IMR-90 (cell line): Measurements from ENCODE around the gene SMCO4. TPM values are rescaled to one million over a fixed set of nuclear protein-coding genes. Genes with fewer than 3 reads are reported as not detected.

ENCODE experiments used
- ATAC-seq: fragments of 200-7000 bp; cut with Tn5 transposase; 2 replicates; pipeline ENCODE4 v1.9.1; 2020; ENCODE audit warnings: low read depth, mild to moderate bottlenecking, moderate library complexity
- BruUV-seq: library from RNA; stranded (reverse); fragments of 400-500 nt; replicated peaks from 2 replicates; lab custom pipeline; 2021; lab: Mats Ljungman, UMichigan
- CTCF ChIA-PET: fragments of 300-600 bp; formaldehyde crosslinking; extraction: SDS; loops from one replicate; lab custom pipeline; 2021; ENCODE audit warnings: antibody characterized with exemption; lab: Yijun Ruan, JAX
- POLR2A ChIA-PET: fragments of 300-600 bp; sonication (Branson Sonifier 250); formaldehyde crosslinking; loops from one replicate; lab custom pipeline; 2022; ENCODE audit warnings: antibody characterized with exemption; ENCODE audit not compliant: unreplicated experiment; lab: Charles Lee
- DNase-seq: peaks from one replicate; pipeline ENCODE4 v3.0.0; 2013
- H2AFZ ChIP-seq: replicated peaks from 2 replicates; pipeline ENCODE3; 2013; ENCODE audit warnings: low read length, mild to moderate bottlenecking; ENCODE audit not compliant: poor library complexity
- H2AK5ac ChIP-seq: 2 replicates; pipeline ENCODE4 v1.6.1; 2013; ENCODE audit warnings: low read depth, low read length, inconsistent platforms
- H2AK9ac ChIP-seq: replicated peaks from 2 replicates; pipeline ENCODE3; 2013; ENCODE audit warnings: mild to moderate bottlenecking, low read depth, low read length, moderate library complexity; ENCODE audit not compliant: poor library complexity
- H2BK120ac ChIP-seq: 2 replicates; pipeline ENCODE4 v1.6.1; 2013; ENCODE audit warnings: low read depth, low read length, inconsistent platforms
- H2BK15ac ChIP-seq: 3 replicates; pipeline ENCODE4 v1.6.1; 2013; ENCODE audit warnings: low read depth, low read length, inconsistent platforms
- H2BK20ac ChIP-seq: 2 replicates; pipeline ENCODE4 v1.6.1; 2013; ENCODE audit warnings: low read depth, mild to moderate bottlenecking, inconsistent platforms, low read length, moderate library complexity
- H2BK5ac ChIP-seq: 2 replicates; pipeline ENCODE4 v1.6.1; 2013; ENCODE audit warnings: mild to moderate bottlenecking, low read depth, low read length, inconsistent platforms; ENCODE audit not compliant: poor library complexity, severe bottlenecking
- H3K14ac ChIP-seq: replicated peaks from 2 replicates; pipeline ENCODE4 v1.6.1; 2013; ENCODE audit warnings: low read depth, low read length, inconsistent platforms
- H3K18ac ChIP-seq: 2 replicates; pipeline ENCODE4 v1.6.1; 2013; ENCODE audit warnings: low read depth, low read length, control low read depth
- H3K23ac ChIP-seq: 2 replicates; pipeline ENCODE4 v1.6.1; 2013; ENCODE audit warnings: low read depth, low read length, inconsistent platforms
- H3K27ac ChIP-seq: 2 replicates; pipeline ENCODE4 v1.5.1; 2013; ENCODE audit warnings: mild to moderate bottlenecking, control low read depth, low read length; ENCODE audit not compliant: insufficient read depth
- H3K27me3 ChIP-seq: 2 replicates; pipeline ENCODE4 v1.6.1; 2013; ENCODE audit warnings: low read length; ENCODE audit not compliant: control insufficient read depth, insufficient read depth
- H3K36me3 ChIP-seq: 2 replicates; pipeline ENCODE4 v1.6.1; 2013; ENCODE audit warnings: low read length, mixed read lengths; ENCODE audit not compliant: control insufficient read depth, insufficient read depth
- H3K4ac ChIP-seq: 2 replicates; pipeline ENCODE4 v1.6.1; 2013; ENCODE audit warnings: low read depth, low read length, inconsistent platforms
- H3K4me1 ChIP-seq: 2 replicates; pipeline ENCODE4 v1.6.1; 2013; ENCODE audit warnings: low read length, mixed read lengths; ENCODE audit not compliant: control insufficient read depth, insufficient read depth
- H3K4me2 ChIP-seq: 2 replicates; pipeline ENCODE4 v1.6.1; 2013; ENCODE audit warnings: low read depth, mild to moderate bottlenecking, control low read depth, low read length, moderate library complexity
- H3K4me3 ChIP-seq: 2 replicates; pipeline ENCODE4 v1.5.1; 2013; ENCODE audit warnings: low read depth, mild to moderate bottlenecking, control low read depth, low read length, moderate library complexity; ENCODE audit not compliant: insufficient read depth
- H3K56ac ChIP-seq: 2 replicates; pipeline ENCODE4 v1.6.1; 2013; ENCODE audit warnings: low read length, inconsistent platforms; ENCODE audit not compliant: insufficient read depth; ENCODE audit errors: extremely low read depth
- H3K79me1 ChIP-seq, 2 experiments: 2 replicates each; pipeline ENCODE4 v1.6.1; 2013; ENCODE audit warnings: low read length in 2 of 2, inconsistent platforms in 1 of 2, low read depth in 1 of 2
- H3K9ac ChIP-seq: 2 replicates; pipeline ENCODE4 v1.6.1; 2013; ENCODE audit warnings: low read depth, low read length, control low read depth
- H3K9me1 ChIP-seq: 2 replicates; pipeline ENCODE4 v1.6.1; 2013; ENCODE audit warnings: low read length, inconsistent platforms; ENCODE audit not compliant: insufficient read depth
- H3K9me3 ChIP-seq: 2 replicates; pipeline ENCODE4 v1.6.1; 2013; ENCODE audit warnings: low read length; ENCODE audit not compliant: control insufficient read depth, insufficient read depth
- H4K20me1 ChIP-seq: 2 replicates; pipeline ENCODE4 v1.6.1; 2013; ENCODE audit warnings: low read length, inconsistent platforms; ENCODE audit not compliant: insufficient read depth
- H4K5ac ChIP-seq: 2 replicates; pipeline ENCODE4 v1.6.1; 2013; ENCODE audit warnings: mild to moderate bottlenecking, low read depth, low read length, control low read depth
- H4K8ac ChIP-seq, 2 experiments: 2 replicates each; pipeline ENCODE4 v1.6.1; 2013; ENCODE audit warnings: low read depth in 2 of 2, low read length in 2 of 2, control low read depth in 1 of 2, inconsistent platforms in 1 of 2
- H4K91ac ChIP-seq: 2 replicates; pipeline ENCODE4 v1.6.1; 2013; ENCODE audit warnings: low read depth, low read length, inconsistent platforms; ENCODE audit not compliant: insufficient read depth
- BHLHE40 ChIP-seq: fragments of 150-350 bp; IDR thresholded peaks from 2 replicates; pipeline ENCODE4 v1.6.1; 2016; ENCODE audit warnings: mild to moderate bottlenecking, low read depth, low read length
- CEBPB ChIP-seq: IDR thresholded peaks from 2 replicates; pipeline ENCODE4 v1.6.1; 2012; ENCODE audit warnings: low read depth, low read length, improper control_type of control experiment
- CHD1 ChIP-seq: IDR thresholded peaks from 2 replicates; pipeline ENCODE4 v1.6.1; 2012; ENCODE audit warnings: low read depth, low read length, improper control_type of control experiment
- ELK1 ChIP-seq: fragments of 150-350 bp; IDR thresholded peaks from 2 replicates; pipeline ENCODE4 v1.6.1; 2016; ENCODE audit warnings: low read depth, mild to moderate bottlenecking, low read length, moderate library complexity, borderline replicate concordance
- FOS ChIP-seq: fragments of 150-350 bp; IDR thresholded peaks from 2 replicates; pipeline ENCODE4 v1.6.1; 2016; ENCODE audit warnings: low read depth, low read length
- MAFK ChIP-seq: IDR thresholded peaks from 2 replicates; pipeline ENCODE4 v1.6.1; 2012; ENCODE audit warnings: low read depth, low read length, improper control_type of control experiment
- MAZ ChIP-seq: IDR thresholded peaks from 2 replicates; pipeline ENCODE4 v1.6.1; 2012; ENCODE audit warnings: low read depth, mild to moderate bottlenecking, low read length, improper control_type of control experiment, moderate library complexity, borderline replicate concordance
- MXI1 ChIP-seq: IDR thresholded peaks from 2 replicates; pipeline ENCODE4 v1.6.1; 2012; ENCODE audit warnings: low read depth, mild to moderate bottlenecking, low read length, moderate library complexity, borderline replicate concordance
- NFE2L2 ChIP-seq: fragments of 150-350 bp; IDR thresholded peaks from 2 replicates; pipeline ENCODE4 v1.6.1; 2016; ENCODE audit warnings: low read depth, mild to moderate bottlenecking, low read length
- POLR2A ChIP-seq: IDR thresholded peaks from 2 replicates; pipeline ENCODE4 v1.6.1; 2012; ENCODE audit warnings: mild to moderate bottlenecking, low read depth, low read length
- RAD21 ChIP-seq: IDR thresholded peaks from 2 replicates; pipeline ENCODE4 v1.6.1; 2012; ENCODE audit warnings: low read length, improper control_type of control experiment
- RCOR1 ChIP-seq: IDR thresholded peaks from 2 replicates; pipeline ENCODE4 v1.6.1; 2012; ENCODE audit warnings: mild to moderate bottlenecking, low read length, improper control_type of control experiment; ENCODE audit not compliant: insufficient replicate concordance
- RFX5 ChIP-seq: IDR thresholded peaks from 2 replicates; pipeline ENCODE4 v1.8.0; 2012; ENCODE audit warnings: low read depth, mild to moderate bottlenecking, low read length, moderate library complexity
- SMC3 ChIP-seq: fragments of 150-350 bp; IDR thresholded peaks from 2 replicates; pipeline ENCODE4 v1.6.1; 2016; ENCODE audit warnings: low read depth, mild to moderate bottlenecking, antibody characterized with exemption, low read length, moderate library complexity
- USF2 ChIP-seq: fragments of 150-350 bp; IDR thresholded peaks from 2 replicates; pipeline ENCODE4 v1.6.1; 2017; ENCODE audit warnings: mild to moderate bottlenecking, antibody characterized with exemption, low read length, low read depth
- WGBS, 2 experiments: methylation state at CpG; one replicate each; pipeline versions ENCODE4 v1.1.5 to v1.1.7; 2013; ENCODE audit warnings: missing lambda C conversion rate in 2 of 2; ENCODE audit not compliant: insufficient read length in 1 of 2; ENCODE audit errors: extremely low coverage in 2 of 2; 5-methylcytosine and 5-hydroxymethylcytosine counted together
- dilution Hi-C: fragments of 300-500 bp; cut with HindIII; formaldehyde crosslinking; loops from one replicate; pipeline ENCODE4 v1.14.3; 2018; ENCODE audit warnings: low sequenced_read_pairs; ENCODE audit not compliant: unreplicated experiment
- in situ Hi-C: fragments of 300-500 bp; cut with MboI; formaldehyde crosslinking; loops from 3 replicates; pipeline ENCODE4 v1.14.3; 2019; ENCODE audit warnings: low sequenced_read_pairs, inconsistent platforms, mixed read lengths
- intact Hi-C: fragments of 100-400 bp; cut with micrococcal nuclease; formaldehyde crosslinking; loops from 2 replicates; pipeline ENCODE4 v1.10.0; 2022
- polyA plus RNA-seq, 3 experiments: library from polyadenylated mRNA; depleted of rRNA; stranded (reverse); fragments of >200 nt; gene quantifications; 2 replicates each; pipeline ENCODE4 v1.2.3, GENCODE V29; 2012; ENCODE audit warnings: low replicate concordance in 1 of 3
- total RNA-seq: library from RNA; depleted of rRNA; stranded (reverse); fragments of >200 nt; gene quantifications from 2 replicates; pipeline ENCODE4 v1.2.3, GENCODE V29; 2012
- TF ChIP-seq, protein P1 (sequence below): conservative IDR thresholded peaks from 2 replicates; pipeline ENCODE4 v1.5.1; 2012; ENCODE audit warnings: mild to moderate bottlenecking, low read depth, low read length, improper control_type of control experiment

Gene SMCO4
- total and polyA plus RNA-seq, 2 of the 4 experiments (the other 2 are of a cell fraction) = 2.2 to 17.7 TPM

DNA sequence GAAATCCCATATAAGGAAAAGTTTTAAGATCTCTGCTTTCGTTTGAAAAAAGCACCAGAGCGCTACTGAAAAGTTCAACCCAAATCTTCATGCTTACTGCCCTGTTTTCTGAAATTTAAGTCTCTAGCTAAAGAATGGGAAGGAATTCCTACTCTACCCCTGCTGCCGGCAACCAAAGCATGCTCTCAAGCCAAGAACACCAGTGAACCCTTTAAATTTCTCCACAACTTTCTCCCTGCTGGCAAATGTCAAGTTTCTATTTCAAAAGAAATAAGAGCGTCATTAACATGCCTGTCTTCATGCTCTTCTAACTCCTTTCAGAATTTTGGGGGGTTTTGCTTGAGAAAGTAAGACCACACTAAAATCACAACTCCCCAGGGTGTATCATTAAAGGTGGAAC, 6.8 kb upstream of the SMCO4 start:
- Histone ChIP-seq H4K5ac (no peak overlapping the region), H4K91ac (no peak overlapping the region), H3K9me1 (no peaks in the 10 kb centered on the region), H3K9me3 (no peaks in the 10 kb centered on the region), H3K4ac (no peak overlapping the region), H3K18ac (no peak overlapping the region), H3K79me1 (no peaks in the 10 kb centered on the region), H3K36me3 (no peaks in the 10 kb centered on the region), H3K27me3 (peaks cover 43% of the 10 kb centered on the region), H2BK5ac (no peak overlapping the region), H2AK5ac (no peak overlapping the region), H3K14ac (no peak overlapping the region), H2BK120ac (no peak overlapping the region), H3K23ac (no peak overlapping the region), H3K56ac (no peak overlapping the region), H3K9ac (no peak overlapping the region), H2AK9ac (no peak overlapping the region), H3K4me1 (no peaks in the 10 kb centered on the region), H2AFZ (no peak overlapping the region), H3K4me2 (no peak overlapping the region), H3K27ac (no peak overlapping the region), H4K8ac (no peak overlapping the region), H4K20me1 (no peaks in the 10 kb centered on the region), H2BK15ac (no peak overlapping the region), H2BK20ac (no peak overlapping the region), H3K4me3 (no peak overlapping the region)
- WGBS, 2 experiments = no CpG with 5 or more reads among the region's 4 CpGs
- no peak for ATAC-seq
- in situ Hi-C loops = no loop called here
- ChIA-PET POLR2A (no interaction called here), CTCF (no interaction called here)
- no TSS peak for BruUV-seq
- TF ChIP-seq, protein P1, sequence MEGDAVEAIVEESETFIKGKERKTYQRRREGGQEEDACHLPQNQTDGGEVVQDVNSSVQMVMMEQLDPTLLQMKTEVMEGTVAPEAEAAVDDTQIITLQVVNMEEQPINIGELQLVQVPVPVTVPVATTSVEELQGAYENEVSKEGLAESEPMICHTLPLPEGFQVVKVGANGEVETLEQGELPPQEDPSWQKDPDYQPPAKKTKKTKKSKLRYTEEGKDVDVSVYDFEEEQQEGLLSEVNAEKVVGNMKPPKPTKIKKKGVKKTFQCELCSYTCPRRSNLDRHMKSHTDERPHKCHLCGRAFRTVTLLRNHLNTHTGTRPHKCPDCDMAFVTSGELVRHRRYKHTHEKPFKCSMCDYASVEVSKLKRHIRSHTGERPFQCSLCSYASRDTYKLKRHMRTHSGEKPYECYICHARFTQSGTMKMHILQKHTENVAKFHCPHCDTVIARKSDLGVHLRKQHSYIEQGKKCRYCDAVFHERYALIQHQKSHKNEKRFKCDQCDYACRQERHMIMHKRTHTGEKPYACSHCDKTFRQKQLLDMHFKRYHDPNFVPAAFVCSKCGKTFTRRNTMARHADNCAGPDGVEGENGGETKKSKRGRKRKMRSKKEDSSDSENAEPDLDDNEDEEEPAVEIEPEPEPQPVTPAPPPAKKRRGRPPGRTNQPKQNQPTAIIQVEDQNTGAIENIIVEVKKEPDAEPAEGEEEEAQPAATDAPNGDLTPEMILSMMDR = no peak
- TF ChIP-seq CEBPB = no peak
- TF ChIP-seq FOS = no peak
- no peak for TF ChIP-seq SMC3
- TF ChIP-seq MAFK = no peak
- TF ChIP-seq CHD1 = no peak
- no peak for TF ChIP-seq MXI1
- TF ChIP-seq RAD21 = no peak
- no peak for TF ChIP-seq MAZ
- TF ChIP-seq RCOR1 = no peak
- no peak for TF ChIP-seq ELK1
- no peak for TF ChIP-seq BHLHE40
- TF ChIP-seq USF2 = no peak
- no peak for TF ChIP-seq POLR2A
- TF ChIP-seq NFE2L2 = no peak
- no peak for TF ChIP-seq RFX5
- intact Hi-C loops = no loop called here
- dilution Hi-C loops = no loop called here
- no peak for DNase-seq
